WTC11 (cell line): Measurements from ENCODE around the gene ADGRG3. TPM values are rescaled to one million over a fixed set of nuclear protein-coding genes. Genes with fewer than 3 reads are reported as not detected.
A peak's percentile ranks its signal among the peaks of the same experiment; 100 is the strongest.

ENCODE experiments used
- ATAC-seq: fragments of 200-7000 bp; cut with Tn5 transposase; 2 replicates; pipeline ENCODE4 v1.10.0; 2021; ENCODE audit warnings: mild to moderate bottlenecking, moderate library complexity
- CTCF ChIA-PET: fragments of 300-600 bp; sonication (Branson Sonifier 250); formaldehyde crosslinking; loops from one replicate; lab custom pipeline; 2021; ENCODE audit warnings: antibody characterized with exemption; lab: Charles Lee
- POLR2A ChIA-PET: fragments of 350-600 bp; sonication (Branson Sonifier 250); formaldehyde crosslinking; loops from one replicate; lab custom pipeline; 2021; ENCODE audit warnings: antibody characterized with exemption; lab: Charles Lee
- DNase-seq: peaks from one replicate; pipeline ENCODE4 v3.0.0; 2021; ENCODE audit warnings: low spot score
- H3K27ac Mint-ChIP-seq: 2 replicates; pipeline ENCODE4 v1.8.0; 2021; ENCODE audit warnings: mixed read lengths
- H3K27me3 Mint-ChIP-seq: 2 replicates; pipeline ENCODE4 v1.8.0; 2021; ENCODE audit warnings: low read depth, mild to moderate bottlenecking, moderate library complexity, mixed read lengths
- H3K36me3 Mint-ChIP-seq: 2 replicates; pipeline ENCODE4 v1.8.0; 2021; ENCODE audit warnings: mixed read lengths
- H3K4me1 Mint-ChIP-seq: 2 replicates; pipeline ENCODE4 v1.8.0; 2022; ENCODE audit warnings: mixed read lengths
- H3K4me3 Mint-ChIP-seq: 2 replicates; pipeline ENCODE4 v1.8.0; 2021; ENCODE audit warnings: mild to moderate bottlenecking, moderate library complexity, mixed read lengths
- H3K9me3 Mint-ChIP-seq: 2 replicates; pipeline ENCODE4 v1.8.0; 2021; ENCODE audit warnings: mixed read lengths
- CTCF ChIP-seq: fragments of 200-600 bp; IDR thresholded peaks from 2 replicates; pipeline ENCODE4 v1.8.0; 2022; ENCODE audit warnings: antibody characterized with exemption
- E2F4 ChIP-seq: sonication (generic); formaldehyde crosslinking; IDR thresholded peaks from 2 replicates; pipeline ENCODE4 v1.8.1; 2022; ENCODE audit warnings: low read depth, mild to moderate bottlenecking, moderate library complexity, missing genetic modification reagents, borderline replicate concordance
- EMX1 ChIP-seq: fragments of 250-450 bp; sonication (Bioruptor Pico); IDR thresholded peaks from 2 replicates; pipeline ENCODE4 v1.8.0; 2021; ENCODE audit warnings: mild to moderate bottlenecking
- FOXP4 ChIP-seq: sonication (generic); formaldehyde crosslinking; IDR thresholded peaks from 2 replicates; pipeline ENCODE4 v1.8.0; 2022; ENCODE audit warnings: mild to moderate bottlenecking, missing genetic modification reagents
- HMGXB4 ChIP-seq: sonication (generic); formaldehyde crosslinking; IDR thresholded peaks from 2 replicates; pipeline ENCODE4 v1.8.1; 2023; ENCODE audit warnings: mild to moderate bottlenecking, moderate library complexity, missing genetic modification reagents
- MAX ChIP-seq: sonication (generic); formaldehyde crosslinking; IDR thresholded peaks from 2 replicates; pipeline ENCODE4 v1.8.0; 2022; ENCODE audit warnings: mild to moderate bottlenecking, missing genetic modification reagents
- NFE2L1 ChIP-seq: sonication (generic); formaldehyde crosslinking; IDR thresholded peaks from 2 replicates; pipeline ENCODE4 v1.8.1; 2023; ENCODE audit warnings: missing genetic modification reagents
- NR1H2 ChIP-seq: sonication (generic); formaldehyde crosslinking; IDR thresholded peaks from 2 replicates; pipeline ENCODE4 v1.9.0; 2021; ENCODE audit warnings: mild to moderate bottlenecking, moderate library complexity, missing genetic modification reagents
- RORB ChIP-seq: fragments of 250-450 bp; sonication (Bioruptor Pico); IDR thresholded peaks from 2 replicates; pipeline ENCODE4 v1.9.0; 2021; ENCODE audit warnings: mild to moderate bottlenecking
- SMAD4 ChIP-seq: sonication (generic); formaldehyde crosslinking; IDR thresholded peaks from 2 replicates; pipeline ENCODE4 v1.8.0; 2022; ENCODE audit warnings: mild to moderate bottlenecking, missing genetic modification reagents
- USF2 ChIP-seq: sonication (generic); formaldehyde crosslinking; IDR thresholded peaks from 2 replicates; pipeline ENCODE4 v1.8.1; 2023; ENCODE audit warnings: mild to moderate bottlenecking, missing genetic modification reagents, moderate library complexity
- ZNF138 ChIP-seq: sonication (generic); formaldehyde crosslinking; conservative IDR thresholded peaks from 2 replicates; pipeline ENCODE4 v1.8.1; 2022; ENCODE audit warnings: mild to moderate bottlenecking, moderate library complexity, missing genetic modification reagents
- ZNF263 ChIP-seq: sonication (generic); formaldehyde crosslinking; IDR thresholded peaks from 2 replicates; pipeline ENCODE4 v1.8.1; 2022; ENCODE audit warnings: low read depth, mild to moderate bottlenecking, moderate library complexity, missing genetic modification reagents
- ZNF396 ChIP-seq: fragments of 250-450 bp; sonication (Bioruptor Pico); IDR thresholded peaks from 2 replicates; pipeline ENCODE4 v1.8.0; 2021; ENCODE audit warnings: mild to moderate bottlenecking, moderate library complexity, borderline replicate concordance
- ZNF425 ChIP-seq: fragments of 250-450 bp; sonication (Bioruptor Pico); conservative IDR thresholded peaks from 2 replicates; pipeline ENCODE4 v1.9.0; 2021; ENCODE audit warnings: mild to moderate bottlenecking
- ZNF512 ChIP-seq: sonication (generic); formaldehyde crosslinking; IDR thresholded peaks from 2 replicates; pipeline ENCODE4 v1.8.1; 2022; ENCODE audit warnings: missing genetic modification reagents, borderline replicate concordance
- ZNF671 ChIP-seq: fragments of 250-450 bp; sonication (Bioruptor Pico); IDR thresholded peaks from 2 replicates; pipeline ENCODE4 v1.8.0; 2021; ENCODE audit warnings: mild to moderate bottlenecking
- total RNA-seq: library from RNA; stranded (reverse); gene quantifications from 3 replicates; pipeline ENCODE4 v1.2.3, GENCODE V29; 2021

Gene ADGRG3
- total RNA-seq, 1 experiment from 2014 or later = 0.44 TPM

GRCh38 chr16:57627184-57627871 is 40.8 kb upstream of the ADGRG3 start:
- no peaks in the 10 kb centered on the region for H3K9me3 Mint-ChIP-seq
- peaks cover 35% of the 10 kb centered on the region for H3K4me1 Mint-ChIP-seq
- ChIA-PET CTCF (interaction anchor here (0.6 to 3.0 kb wide), 12 partner anchors 11 to 134 kb away, joined by 3 to 27 read pairs (median 10); no protein-coding TSS in a partner anchor), POLR2A (interaction anchor here (0.6 kb wide), 1 partner anchor 365 kb away, joined by 3 read pairs; no protein-coding TSS in a partner anchor)
- no peaks in the 10 kb centered on the region; the same call in 1 of the 2 replicates for H3K27me3 Mint-ChIP-seq
- peak overlapping the region; percentile 36; the same call in 1 of the 2 replicates for H3K4me3 Mint-ChIP-seq
- DNase-seq (peak; percentile 44), ATAC-seq (peak; percentile 67)
- no peak for TF ChIP-seq ZNF138 (CRISPR knock-in tag)
- no peak for TF ChIP-seq ZNF512 (CRISPR knock-in tag)
- TF ChIP-seq RORB (CRISPR knock-in tag) = no peak
- TF ChIP-seq FOXP4 (CRISPR knock-in tag) = no peak
- TF ChIP-seq ZNF396 (CRISPR knock-in tag) = no peak
- TF ChIP-seq EMX1 (CRISPR knock-in tag) = no peak
- no peak for TF ChIP-seq CTCF
- TF ChIP-seq MAX = no peak
- TF ChIP-seq SMAD4 (CRISPR knock-in tag) = no peak
- TF ChIP-seq NR1H2 (CRISPR knock-in tag) = no peak
- TF ChIP-seq ZNF671 (CRISPR knock-in tag) = no peak
- no peak for TF ChIP-seq USF2 (CRISPR knock-in tag)
- no peak for TF ChIP-seq E2F4 (CRISPR knock-in tag)
- H3K27ac Mint-ChIP-seq = no peak overlapping the region
- no peaks in the 10 kb centered on the region for H3K36me3 Mint-ChIP-seq

GRCh38 chr16:57628008-57628781 is 39.9 kb upstream of the ADGRG3 start, which contains the start of gene ADGRG1:
ADGRG1 (plus strand) TSS chr16:57628630; CDS start chr16:57650288, 21,658 bp downstream.
- peak; percentile 54 for DNase-seq
- CTCF ChIA-PET = interaction anchor here (0.7 to 3.0 kb wide), 13 partner anchors 10 to 211 kb away, joined by 3 to 27 read pairs (median 10); no protein-coding TSS in a partner anchor
- Mint-ChIP-seq H3K36me3 (no peaks in the 10 kb centered on the region), H3K27ac (peak within 1 kb of the TSS; percentile 51; the same call in 1 of the 2 replicates), H3K4me3 (peak within 1 kb of the TSS; percentile 49), H3K9me3 (no peaks in the 10 kb centered on the region), H3K4me1 (peaks cover 31% of the 10 kb centered on the region), H3K27me3 (no peaks in the 10 kb centered on the region; the same call in 1 of the 2 replicates)
- POLR2A ChIA-PET = no interaction called here
- peak; percentile 64 for ATAC-seq
- TF ChIP-seq NFE2L1 (CRISPR knock-in tag) = no peak
- no peak for TF ChIP-seq RORB (CRISPR knock-in tag)
- 0 out of 2 replicates have a peak, but pooled peaks have one; percentile 28 for TF ChIP-seq HMGXB4 (CRISPR knock-in tag)
- TF ChIP-seq ZNF263 (CRISPR knock-in tag) = peak; percentile 98
- no peak for TF ChIP-seq ZNF425 (CRISPR knock-in tag)
